ENCODE results near the gene PABPN1L. TPM values are rescaled to one million over a fixed set of nuclear protein-coding genes. Genes with fewer than 3 reads are reported as not detected.

Gene PABPN1L
- total and polyA plus RNA-seq, 2 of the 13 experiments (the other 11 are each of a cell fraction or from before 2014, with no cell fraction given) = not detected

DNA sequence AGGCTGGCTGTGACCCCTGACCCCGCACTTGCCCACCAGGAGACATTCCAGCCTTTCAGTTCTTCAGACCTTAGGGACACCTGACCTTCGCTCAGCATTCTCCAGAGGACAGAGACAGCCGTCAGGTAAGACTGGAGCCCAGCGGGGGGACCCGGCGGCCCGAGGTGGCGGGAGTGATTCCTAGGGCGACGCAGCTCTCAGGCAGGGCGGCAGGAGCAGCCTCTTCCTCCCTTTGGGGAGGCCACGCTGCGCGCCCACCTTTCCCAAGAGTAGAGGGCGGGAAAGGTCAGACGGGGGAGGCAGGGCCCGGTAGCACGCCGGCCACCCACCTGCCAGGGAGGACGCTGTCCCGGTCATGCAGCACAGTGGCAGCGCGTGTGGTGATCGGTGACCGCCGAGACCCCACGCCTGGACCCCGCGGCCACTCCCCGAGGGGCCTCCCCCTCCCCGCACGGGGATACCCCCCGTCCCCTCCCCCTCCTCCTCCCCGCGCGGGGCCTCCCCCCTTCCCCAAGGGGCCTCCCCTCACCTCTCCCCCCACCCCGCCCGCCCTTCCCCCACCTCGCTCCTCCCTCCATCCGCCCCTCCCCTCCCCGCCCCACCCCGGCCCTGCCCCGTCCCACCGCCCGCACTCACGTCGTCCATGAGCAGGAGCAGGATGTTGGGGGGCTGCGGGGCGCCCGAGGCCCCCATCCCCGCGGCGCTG lies 10.2 kb downstream of the PABPN1L start (continued):
- TF ChIP-seq ARID5B (CRISPR knock-in tag; IDR thresholded peaks at IDR 0.05) = no peak
- no peak for TF ChIP-seq ATF5 (CRISPR knock-in tag; IDR thresholded peaks at IDR 0.05; ENCODE audit: low read depth)
- no peak for TF ChIP-seq ZHX1 (CRISPR knock-in tag; IDR thresholded peaks at IDR 0.05; ENCODE audit: low read depth)
- TF ChIP-seq MAFF (IDR thresholded peaks at IDR 0.05; ENCODE audit: low read depth, low read length) = no peak
- TF ChIP-seq SRF (IDR thresholded peaks at IDR 0.05; ENCODE audit: low read depth, low read length) = no peak
- TF ChIP-seq ARNT2 (CRISPR knock-in tag; IDR thresholded peaks at IDR 0.05; ENCODE audit: low read depth) = no peak
- TF ChIP-seq, protein P1, sequence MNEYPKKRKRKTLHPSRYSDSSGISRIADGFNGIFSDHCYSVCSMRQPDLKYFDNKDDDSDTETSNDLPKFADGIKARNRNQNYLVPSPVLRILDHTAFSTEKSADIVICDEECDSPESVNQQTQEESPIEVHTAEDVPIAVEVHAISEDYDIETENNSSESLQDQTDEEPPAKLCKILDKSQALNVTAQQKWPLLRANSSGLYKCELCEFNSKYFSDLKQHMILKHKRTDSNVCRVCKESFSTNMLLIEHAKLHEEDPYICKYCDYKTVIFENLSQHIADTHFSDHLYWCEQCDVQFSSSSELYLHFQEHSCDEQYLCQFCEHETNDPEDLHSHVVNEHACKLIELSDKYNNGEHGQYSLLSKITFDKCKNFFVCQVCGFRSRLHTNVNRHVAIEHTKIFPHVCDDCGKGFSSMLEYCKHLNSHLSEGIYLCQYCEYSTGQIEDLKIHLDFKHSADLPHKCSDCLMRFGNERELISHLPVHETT (CRISPR knock-in tag; conservative IDR thresholded peaks at IDR 0.05) = no peak
- TF ChIP-seq, protein P2, sequence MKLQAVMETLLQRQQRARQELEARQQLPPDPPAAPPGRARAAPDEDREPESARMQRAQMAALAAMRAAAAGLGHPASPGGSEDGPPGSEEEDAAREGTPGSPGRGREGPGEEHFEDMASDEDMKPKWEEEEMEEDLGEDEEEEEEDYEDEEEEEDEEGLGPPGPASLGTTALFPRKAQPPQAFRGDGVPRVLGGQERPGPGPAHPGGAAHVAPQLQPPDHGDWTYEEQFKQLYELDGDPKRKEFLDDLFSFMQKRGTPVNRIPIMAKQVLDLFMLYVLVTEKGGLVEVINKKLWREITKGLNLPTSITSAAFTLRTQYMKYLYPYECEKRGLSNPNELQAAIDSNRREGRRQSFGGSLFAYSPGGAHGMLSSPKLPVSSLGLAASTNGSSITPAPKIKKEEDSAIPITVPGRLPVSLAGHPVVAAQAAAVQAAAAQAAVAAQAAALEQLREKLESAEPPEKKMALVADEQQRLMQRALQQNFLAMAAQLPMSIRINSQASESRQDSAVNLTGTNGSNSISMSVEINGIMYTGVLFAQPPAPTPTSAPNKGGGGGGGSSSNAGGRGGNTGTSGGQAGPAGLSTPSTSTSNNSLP (IDR thresholded peaks at IDR 0.05; ENCODE audit: low read depth, low read length) = no peak
- no peak for TF ChIP-seq TRIM22 (IDR thresholded peaks at IDR 0.05)
- TF ChIP-seq HOXA3 (CRISPR knock-in tag; IDR thresholded peaks at IDR 0.05) = no peak
- TF ChIP-seq, protein P3, sequence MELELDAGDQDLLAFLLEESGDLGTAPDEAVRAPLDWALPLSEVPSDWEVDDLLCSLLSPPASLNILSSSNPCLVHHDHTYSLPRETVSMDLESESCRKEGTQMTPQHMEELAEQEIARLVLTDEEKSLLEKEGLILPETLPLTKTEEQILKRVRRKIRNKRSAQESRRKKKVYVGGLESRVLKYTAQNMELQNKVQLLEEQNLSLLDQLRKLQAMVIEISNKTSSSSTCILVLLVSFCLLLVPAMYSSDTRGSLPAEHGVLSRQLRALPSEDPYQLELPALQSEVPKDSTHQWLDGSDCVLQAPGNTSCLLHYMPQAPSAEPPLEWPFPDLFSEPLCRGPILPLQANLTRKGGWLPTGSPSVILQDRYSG (CRISPR knock-in tag; IDR thresholded peaks at IDR 0.05) = no peak
- no peak for TF ChIP-seq MBD4 (IDR thresholded peaks at IDR 0.05; ENCODE audit: borderline replicate concordance, low read length)
- TF ChIP-seq FOXC1 (CRISPR knock-in tag; IDR thresholded peaks at IDR 0.05; ENCODE audit: borderline replicate concordance) = 0 out of 2 replicates have a peak, but pooled peaks have one; percentile 37
- TF ChIP-seq TARDBP (CRISPR knock-in tag; IDR thresholded peaks at IDR 0.05) = no peak; the same call in 1 of the 2 replicates

All from HepG2 (cell line).